Glomerular visceral epithelial cell (primary cell): ENCODE data around the gene TNS4.
"Not testable (repeated sequence)": the region's sequence is repeated elsewhere in the genome, so short reads cannot be mapped to it uniquely, and the experiment has no call there.

Source experiments
- DNase-seq: peaks from one replicate; pipeline ENCODE4 v3.0.0-alpha.2; 2016; ENCODE audit errors: extremely low spot score

The TNS4 gene, protein sequence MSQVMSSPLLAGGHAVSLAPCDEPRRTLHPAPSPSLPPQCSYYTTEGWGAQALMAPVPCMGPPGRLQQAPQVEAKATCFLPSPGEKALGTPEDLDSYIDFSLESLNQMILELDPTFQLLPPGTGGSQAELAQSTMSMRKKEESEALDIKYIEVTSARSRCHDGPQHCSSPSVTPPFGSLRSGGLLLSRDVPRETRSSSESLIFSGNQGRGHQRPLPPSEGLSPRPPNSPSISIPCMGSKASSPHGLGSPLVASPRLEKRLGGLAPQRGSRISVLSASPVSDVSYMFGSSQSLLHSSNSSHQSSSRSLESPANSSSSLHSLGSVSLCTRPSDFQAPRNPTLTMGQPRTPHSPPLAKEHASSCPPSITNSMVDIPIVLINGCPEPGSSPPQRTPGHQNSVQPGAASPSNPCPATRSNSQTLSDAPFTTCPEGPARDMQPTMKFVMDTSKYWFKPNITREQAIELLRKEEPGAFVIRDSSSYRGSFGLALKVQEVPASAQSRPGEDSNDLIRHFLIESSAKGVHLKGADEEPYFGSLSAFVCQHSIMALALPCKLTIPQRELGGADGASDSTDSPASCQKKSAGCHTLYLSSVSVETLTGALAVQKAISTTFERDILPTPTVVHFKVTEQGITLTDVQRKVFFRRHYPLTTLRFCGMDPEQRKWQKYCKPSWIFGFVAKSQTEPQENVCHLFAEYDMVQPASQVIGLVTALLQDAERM

DNA sequence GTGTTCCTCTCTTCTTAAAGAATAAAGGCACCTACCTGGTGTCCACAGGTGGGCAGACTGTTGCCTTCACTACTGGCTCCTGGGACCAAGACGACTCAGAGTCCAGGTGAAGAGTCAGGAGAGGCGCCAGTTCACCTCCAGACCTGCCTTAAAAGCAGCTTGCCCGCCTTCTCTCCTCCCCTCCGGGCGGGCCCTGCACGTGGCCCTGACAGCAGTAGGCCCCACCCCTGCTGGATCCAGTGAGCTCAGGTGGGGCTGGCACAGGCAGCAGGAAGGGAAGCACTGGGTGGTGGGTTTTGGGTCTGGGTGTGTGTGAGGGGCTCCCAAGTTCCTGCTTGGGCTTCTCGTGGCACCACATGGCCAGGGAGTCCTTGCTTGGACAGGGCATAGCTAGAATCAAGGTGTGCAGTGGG, at the start of gene TNS4:
Gene TNS4 (minus strand): TSS at position 125 of the 413 bp plus-strand sequence. CDS start 5,198 bp downstream, outside the sequence.
- DNase-seq = no peak

DNA sequence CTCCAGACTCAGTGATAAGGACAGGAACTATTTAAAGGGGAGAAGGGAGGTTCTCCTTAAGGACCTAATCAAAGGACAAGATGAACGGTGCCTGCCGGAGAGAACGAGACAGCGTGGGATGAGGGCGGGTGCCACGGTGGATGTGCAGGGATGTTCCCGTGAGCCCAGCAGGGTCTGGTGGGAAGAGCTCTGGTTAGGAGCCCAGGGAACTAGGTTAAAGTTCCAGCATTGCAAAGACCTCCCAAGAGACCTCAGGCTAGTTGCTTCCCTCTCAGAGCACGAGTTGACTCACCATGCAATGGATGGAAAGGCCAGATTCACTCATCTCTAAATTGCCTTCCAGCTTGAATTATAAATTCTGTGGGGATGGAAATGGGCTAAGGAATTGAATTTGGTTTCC, 49.2 kb upstream of the TNS4 start:
- DNase-seq = no peak

- DNase-seq = peak; percentile 65
Observed at GRCh38 chr17:40548982-40549685, 47.7 kb upstream of the TNS4 start.

GRCh38 chr17:40548491-40548981, 47.1 kb upstream of the TNS4 start:
- no peak for DNase-seq

DNA sequence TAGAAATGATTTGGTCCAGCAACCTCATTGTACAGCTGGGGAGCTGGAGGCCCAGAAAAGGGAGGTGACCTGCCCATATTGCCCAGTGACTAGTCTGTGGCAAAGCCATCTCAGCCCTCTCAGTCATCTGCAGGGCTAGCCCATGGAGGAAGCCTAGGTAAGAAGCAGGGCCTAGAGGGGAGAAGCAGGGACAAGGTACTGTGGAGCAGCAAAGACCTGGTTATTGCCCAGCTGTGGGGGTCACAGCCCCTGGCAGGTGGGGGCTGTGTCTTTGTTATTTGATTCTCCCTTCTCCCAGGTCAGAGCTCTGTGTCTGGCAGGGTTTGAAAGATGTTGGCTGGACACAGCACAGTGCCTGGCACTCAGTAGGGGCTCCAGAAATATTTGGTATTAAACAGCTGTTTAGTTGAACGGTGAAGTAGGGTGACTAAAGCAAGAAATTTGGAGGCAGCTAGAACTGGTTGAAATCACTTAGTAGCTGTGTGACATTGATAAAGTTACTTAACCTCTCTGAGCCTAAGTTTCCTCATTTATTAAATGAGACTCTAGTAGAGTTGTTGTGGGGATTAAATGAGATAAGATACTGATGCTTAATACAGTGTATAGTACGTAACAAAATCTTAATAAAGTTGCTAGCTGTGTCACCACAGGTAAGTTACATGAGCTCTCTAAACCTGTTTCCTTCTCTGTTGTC, 46.5 kb upstream of the TNS4 start:
- no peak for DNase-seq

DNA sequence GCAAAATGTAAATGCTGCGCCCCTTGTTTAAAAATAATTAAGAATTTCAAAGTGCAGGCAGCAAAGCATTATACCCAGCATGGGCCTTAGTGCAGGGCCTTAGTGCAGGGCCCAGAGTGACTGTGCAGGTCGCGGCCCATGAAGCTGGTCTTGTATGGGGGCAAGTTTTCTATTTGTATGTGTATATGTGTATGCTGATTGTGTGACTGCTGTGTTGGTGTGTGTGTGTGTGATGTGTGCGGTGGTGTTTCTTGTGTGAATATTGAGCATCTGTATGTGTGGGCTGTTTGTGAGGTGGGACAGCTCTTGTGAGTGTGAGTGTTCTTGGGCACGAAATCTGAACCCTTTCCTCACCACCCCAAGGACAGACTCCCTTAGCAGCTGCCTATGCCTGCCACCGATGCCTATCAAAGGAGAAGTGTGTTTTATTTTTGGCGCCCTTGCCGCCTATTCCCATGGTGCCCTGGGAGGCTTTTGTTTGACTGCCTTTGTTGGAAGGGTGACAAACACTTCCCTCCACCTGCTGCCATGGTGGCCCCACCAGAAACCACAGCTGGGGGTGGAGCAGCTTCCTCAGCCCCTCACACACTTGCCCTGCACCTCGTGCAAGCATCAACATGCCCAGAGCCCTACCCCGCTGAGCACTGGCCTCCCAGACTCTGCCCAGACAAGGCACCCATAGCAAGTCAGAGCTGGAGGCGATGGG, 45.8 kb upstream of the TNS4 start:
- DNase-seq = peak; percentile 76

DNA sequence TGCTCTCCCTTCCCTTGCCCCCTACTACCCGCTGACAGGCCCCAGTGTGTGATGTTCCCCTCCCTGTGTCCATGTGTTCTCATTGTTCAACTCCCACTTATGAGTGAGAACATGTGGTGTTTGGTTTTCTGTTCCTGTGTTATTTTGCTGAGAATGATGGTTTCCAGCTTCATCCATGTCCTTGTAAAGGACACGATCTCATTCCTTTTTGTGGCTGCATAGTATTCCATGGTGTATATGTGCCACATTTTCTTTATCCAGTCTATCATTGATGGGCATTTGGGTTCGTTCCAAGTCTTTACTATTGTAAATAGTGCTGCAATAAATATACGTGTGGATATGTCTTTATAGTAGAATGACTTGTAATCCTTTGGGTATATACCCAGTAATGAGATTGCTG, 45.1 kb upstream of the TNS4 start:
- DNase-seq = not testable (repeated sequence)

- no peak for DNase-seq
Observed at GRCh38 chr17:40545660-40546059, 44.2 kb upstream of the TNS4 start.

GRCh38 chr17:40542558-40543411, 41.4 kb upstream of the TNS4 start:
- peak; percentile 84 for DNase-seq

GRCh38 chr17:40541873-40542557, 40.6 kb upstream of the TNS4 start:
- DNase-seq = no peak

DNA sequence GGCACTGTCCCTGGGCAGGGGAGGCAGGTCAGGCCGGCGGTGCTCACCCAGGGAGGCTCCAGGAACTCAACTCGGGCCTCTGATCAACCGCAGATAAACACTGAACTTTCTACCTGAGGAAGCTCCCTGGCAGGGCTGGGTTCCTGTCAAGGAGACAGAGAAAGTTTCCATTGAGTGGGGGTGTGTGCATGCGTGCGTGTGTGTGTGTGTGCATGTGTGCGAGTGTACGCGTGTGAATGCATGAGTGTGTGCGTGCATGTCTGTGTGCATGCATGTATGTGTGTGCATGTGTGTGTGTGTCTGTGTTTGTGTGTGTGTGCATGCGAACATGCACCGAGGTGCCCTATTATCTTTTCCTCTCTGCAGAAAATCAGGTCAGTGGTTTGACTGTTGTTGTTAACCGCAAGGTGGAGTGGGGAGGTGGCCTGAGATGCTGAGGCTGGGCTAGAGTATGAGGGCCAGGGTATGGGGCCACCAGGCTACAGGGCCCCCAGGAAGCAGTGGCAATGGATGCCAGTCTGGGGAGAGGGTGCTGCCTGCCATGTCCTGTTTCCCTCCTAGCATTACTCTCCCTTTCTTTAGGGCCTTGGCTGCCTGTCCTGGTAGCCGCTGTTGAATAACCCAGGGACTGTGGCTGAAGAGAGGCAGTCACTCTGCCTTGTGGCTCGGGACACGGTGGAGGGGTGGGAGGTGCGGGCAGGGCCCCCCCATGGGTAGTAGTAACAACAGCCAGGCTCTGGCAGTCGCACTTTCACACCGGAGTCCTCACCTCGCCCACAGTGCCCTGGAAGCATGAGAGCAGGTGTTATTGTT, 39.8 kb upstream of the TNS4 start:
- no peak for DNase-seq

- no peak for DNase-seq
Observed at GRCh38 chr17:40540448-40540847, 39.0 kb upstream of the TNS4 start.

DNA sequence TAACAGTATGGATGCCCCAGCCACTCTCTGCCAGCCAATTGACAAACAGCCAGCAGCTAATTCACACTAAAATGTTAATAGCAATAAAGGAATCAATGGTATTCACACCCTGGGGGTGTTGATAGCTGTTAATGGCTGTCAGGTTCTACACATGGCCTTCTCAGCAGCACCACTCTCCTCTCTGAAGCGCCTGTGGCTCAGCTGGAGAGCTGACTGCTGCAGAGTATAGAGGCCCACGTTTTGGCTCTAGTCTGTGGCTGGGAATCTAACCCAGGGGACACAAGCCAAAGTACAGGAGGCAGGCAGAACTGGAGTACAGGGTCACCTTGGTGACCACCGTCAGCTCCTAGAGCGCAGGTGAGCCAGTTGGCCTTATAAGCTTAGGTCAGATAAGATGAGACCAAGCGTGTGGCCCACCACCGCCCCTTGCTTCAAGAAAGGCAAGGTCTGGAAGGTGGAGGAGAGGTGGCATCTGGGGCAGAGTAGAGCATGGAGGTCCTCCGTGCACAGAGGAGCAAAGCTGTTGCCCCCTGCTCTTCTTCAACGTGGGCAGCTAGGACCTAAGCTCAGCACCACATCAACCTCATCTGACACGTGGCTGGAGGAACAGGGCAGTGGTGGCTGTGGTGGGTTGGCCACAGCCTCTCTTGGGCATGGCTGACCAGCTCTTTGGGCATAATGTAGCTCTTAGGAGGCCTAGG, 38.4 kb upstream of the TNS4 start:
- DNase-seq = no peak

- DNase-seq = no peak
Observed at GRCh38 chr17:40538936-40539705, 37.7 kb upstream of the TNS4 start.

GRCh38 chr17:40538019-40538935, 36.9 kb upstream of the TNS4 start:
- DNase-seq = peak; percentile 57
